NCI-H748 (cell line): ENCODE data around the gene NOX1.

Source experiments
- DNase-seq: peaks from one replicate; lab custom pipeline; 2025; ENCODE audit not compliant: unreplicated experiment; lab: John Stamatoyannopoulos, UW

The NOX1 gene

DNA sequence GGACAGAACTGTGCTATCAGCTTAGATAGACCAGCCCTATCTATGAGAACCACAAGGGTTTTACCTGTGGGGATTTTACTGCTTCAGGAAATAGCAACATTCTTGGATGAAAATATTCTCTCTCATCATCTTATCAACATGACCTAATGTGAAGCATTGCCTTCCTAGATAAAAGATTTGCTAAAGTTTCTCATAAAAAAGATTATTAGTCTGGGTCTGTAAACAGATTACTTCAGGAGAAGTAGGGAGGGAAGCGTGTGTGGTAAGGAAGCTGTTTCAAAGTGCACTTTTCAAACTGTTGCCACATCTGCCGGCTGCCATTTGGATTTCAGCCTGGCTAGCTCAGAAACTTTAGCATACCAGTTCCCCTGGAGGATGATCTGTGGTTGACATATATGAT lies at the start of gene NOX1:
NOX1 (minus strand) TSS at position 35 of the 400 bp plus-strand sequence. CDS start 220 bp downstream, outside the sequence.
- DNase-seq, result no peak

DNA sequence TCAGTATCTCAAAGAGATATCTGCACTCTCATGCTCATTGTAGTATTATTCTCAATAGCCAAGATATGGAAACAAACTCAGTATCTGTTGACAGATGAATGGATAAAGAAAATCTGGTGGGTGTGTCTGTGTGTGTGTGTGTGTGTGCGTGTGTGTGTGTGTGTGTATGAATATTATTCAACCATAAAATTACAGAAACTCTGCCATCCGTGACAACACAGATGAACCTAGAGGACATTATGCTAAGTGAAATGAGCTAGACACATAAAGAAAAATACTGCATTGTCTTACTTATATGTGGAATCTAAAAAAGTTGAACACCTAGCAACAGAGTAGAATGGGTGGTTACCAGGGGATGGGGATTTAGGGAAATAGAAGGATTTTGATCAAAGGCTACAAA lies 41.4 kb upstream of the NOX1 start:
- peak; percentile 37 for DNase-seq

DNA sequence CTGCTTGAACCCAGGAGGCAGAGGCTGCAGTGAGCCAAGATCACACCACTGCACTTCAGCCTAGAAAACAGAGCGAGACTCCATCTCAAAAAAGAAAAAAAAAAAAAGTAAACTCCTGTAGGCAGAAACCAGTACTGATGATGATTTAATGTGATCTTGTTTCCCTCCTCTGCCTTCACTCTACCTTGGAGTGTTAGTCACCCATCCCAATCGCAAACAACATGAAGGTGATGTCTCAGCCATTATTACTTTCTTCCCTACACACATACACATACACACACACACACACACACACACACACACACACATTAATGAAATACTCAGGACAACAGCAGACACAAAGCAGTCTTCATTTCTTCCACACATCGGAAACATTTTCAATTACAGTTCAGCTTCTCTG lies 39.0 kb upstream of the NOX1 start:
- DNase-seq, result no peak

DNA sequence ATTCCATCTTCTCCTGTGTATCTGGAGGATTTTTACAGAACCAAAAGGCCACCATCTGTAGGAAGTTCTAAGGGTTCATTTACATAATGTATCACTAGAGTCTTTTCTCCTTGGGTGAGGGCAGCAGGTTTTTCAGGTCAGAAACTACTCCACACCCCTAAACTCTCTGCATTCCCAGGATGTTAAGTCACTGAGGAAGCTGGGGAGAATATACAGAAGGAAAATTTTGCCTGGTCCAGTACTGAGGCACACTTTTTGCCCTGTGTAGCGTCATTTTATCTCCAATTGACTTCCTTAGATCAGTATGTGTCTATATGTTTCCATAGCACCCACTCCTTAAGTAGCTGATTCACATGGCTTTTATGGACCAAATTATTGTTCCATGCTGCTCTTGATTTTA lies 37.6 kb upstream of the NOX1 start:
- DNase-seq, result no peak

DNA sequence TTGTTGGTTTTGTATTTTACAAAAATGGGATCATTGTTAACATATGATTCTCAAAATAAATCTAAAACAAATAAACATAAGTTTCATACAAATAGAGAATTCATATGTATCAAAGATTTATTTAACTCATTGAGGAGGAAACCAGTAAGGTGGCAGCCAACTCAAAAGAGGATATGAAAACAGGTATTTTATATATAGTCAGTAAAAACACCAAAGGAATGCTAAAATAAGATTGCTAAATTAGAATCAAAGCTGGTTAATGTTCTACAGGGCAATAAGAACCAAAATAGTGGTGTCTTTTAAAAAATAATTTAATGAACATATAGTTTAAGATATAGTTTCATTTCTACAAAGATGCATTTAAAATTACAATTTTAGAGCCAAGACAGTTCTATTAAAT lies 31.5 kb upstream of the NOX1 start:
- no peak for DNase-seq

DNA sequence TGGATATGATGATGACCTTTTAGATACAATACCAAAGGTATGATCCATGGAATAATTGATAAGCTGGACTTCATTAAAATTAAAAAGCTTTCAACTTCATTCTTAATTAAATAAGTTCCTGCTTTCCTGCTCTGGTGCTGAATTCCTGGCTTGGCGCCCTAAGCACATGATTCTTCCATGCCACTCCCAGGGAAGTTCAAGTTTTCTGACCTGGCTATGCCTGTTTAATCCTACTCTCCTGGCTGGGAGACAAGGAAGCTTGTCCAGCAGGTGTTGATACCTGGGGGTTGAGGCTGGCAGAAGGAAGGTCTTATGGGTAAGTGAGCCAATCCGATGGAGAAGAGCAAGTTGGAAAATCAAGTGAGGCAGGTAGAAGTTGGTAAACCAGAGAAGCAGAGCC lies 30.3 kb upstream of the NOX1 start:
- DNase-seq, result no peak

DNA sequence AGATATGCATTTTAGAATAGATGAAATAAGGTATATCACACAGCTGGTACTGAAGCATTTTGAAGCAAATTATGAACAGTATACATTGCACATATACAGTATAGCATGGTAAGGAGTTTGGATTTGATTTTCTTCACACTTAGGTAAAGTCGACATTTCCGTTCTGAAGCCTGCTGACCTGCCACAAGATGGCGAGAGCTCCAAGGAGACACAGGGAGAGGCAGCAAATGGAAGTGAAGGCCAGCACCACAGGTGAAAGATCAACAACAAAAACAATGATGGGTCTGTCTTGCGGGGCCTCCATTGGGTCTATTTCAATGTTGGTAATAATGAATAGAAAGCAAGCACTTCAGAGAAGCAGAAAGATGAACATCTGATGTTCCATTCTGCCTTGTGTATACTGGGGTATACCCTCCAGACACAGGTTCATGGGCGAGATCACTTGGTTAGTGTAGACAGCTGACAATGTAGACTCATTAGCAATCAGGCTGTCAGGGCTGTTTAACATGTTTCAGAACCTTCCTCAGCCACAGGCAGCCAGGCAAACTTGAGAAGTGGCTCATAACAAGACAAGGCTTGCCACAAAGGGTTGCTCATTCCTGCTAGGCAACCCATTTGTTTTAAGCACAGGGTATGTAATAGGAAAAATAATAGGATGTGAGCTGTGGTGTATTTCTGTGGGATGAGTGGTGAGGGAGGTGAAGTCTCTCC lies 21.4 kb upstream of the NOX1 start:
- peak; percentile 66 for DNase-seq

DNA sequence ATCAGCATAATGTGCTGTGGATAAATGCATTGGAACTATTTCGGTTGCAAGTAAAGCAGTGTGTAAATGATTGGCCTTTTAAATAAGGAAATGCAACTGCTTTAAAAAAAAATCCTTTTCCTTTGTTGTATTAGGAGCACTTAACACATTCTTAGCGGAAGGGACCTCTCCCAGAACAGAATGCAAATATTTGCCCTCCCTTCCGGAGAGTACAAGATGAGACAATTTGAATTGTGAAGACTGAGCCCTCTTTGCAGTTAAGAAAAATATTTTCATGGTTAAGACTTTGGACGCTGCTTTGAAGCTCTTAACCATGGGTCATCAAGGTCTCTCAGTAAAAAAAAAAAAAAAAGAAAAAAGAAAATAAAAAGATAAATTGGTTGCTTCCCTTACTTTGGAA lies 9.5 kb upstream of the NOX1 start:
- DNase-seq, result peak; percentile 2

DNA sequence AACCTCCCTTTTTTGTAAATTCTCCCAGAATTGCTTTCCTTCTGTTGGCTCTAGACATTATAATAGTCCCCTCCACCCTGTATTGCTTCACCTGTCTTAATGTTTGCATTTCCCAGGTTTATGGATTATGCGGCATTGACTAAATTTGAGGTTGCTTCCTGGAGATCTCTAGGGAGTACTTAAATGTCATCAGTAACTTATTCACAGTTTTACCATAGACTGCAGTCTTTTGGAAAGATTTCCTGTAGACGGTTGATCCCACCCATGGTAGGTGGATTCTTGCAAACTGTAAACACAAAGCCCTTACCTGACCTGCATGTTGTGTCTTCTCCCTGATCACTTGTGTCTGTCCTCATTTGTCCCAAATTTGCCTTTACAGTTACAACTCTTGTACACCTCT lies 6.2 kb upstream of the NOX1 start:
- peak; percentile 61 for DNase-seq

DNA sequence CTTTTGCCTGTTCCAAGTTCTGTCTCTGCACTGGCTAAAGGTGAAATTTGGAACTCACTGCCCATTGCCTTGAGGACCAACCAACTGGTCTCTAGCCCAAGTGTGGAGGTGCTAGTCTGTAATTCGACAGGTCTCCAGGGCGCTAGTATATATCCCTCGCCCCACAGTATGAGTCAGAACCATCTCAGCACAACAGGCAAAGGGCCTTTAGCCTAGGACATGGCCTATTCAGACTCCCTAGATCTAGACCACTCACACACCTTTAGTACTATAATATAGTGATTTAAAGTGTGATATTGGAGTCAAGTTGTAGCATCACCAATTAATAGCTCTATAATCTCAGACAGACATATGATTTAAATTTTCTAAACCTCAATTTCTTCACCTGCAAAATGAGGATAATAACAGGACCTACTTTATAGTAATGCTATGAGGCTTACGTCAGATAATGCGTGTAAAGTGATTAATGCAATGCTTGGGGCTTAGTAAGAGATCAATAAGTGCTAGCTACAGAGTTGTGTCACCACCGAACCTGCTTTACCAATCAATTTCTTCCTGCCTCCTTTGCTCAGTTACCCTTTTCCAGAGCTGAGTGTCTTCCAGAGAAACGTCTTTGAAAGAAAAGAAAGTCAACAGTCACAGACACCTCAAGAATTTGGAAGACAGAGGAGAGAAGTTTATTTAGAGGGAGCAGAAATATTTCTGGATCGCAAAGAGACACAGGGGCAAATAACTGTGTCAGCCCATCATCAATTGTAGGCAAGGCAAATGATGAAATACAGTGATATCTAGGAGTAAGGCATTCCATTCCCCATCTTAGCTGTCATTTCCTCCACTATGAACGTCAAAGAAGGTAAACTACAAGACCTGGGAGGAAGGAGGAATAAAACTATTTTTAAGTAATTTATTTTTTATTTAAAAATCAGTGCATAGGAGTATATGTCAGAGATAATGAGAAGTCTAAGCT lies 2.3 kb downstream of the NOX1 start:
- DNase-seq, result no peak

DNA sequence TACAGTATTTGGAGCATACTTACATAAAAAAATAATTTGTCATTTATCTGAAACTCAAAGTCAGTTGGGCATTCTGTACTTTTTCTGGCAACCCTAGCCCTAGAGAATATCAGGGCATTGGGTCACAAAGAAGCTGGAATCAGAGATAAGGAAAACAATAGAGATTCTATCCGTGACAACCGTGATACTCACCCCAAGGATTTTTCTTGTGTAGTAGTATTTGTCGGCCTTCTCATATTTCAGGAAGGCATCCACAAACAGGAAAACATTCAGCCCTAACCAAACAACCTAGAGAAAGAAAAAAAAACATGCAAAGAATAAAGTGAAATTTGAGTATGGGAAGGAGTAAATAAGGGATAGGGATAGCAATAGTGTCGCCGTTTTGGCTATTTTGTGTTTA lies 3.6 kb downstream of the NOX1 start:
- no peak for DNase-seq

DNA sequence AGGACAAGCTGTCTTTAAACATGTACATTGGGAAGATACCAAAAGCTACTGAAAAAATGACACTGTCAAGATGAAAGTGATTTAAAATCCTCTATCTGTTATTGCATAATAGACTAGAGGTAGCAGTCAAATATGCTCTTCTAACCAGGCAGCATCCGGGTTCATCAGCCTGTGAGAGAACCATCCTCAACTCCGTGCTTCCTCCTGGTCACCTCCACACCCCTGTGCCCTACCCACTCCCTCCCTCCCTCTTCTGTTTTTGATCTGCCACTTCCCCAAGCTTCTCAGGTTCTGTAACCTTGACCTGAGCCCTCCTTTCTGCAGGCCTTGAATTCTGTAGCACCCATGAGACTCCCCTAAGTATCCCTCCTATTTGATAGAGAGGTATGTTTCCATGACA lies 5.9 kb downstream of the NOX1 start:
- DNase-seq, result no peak

DNA sequence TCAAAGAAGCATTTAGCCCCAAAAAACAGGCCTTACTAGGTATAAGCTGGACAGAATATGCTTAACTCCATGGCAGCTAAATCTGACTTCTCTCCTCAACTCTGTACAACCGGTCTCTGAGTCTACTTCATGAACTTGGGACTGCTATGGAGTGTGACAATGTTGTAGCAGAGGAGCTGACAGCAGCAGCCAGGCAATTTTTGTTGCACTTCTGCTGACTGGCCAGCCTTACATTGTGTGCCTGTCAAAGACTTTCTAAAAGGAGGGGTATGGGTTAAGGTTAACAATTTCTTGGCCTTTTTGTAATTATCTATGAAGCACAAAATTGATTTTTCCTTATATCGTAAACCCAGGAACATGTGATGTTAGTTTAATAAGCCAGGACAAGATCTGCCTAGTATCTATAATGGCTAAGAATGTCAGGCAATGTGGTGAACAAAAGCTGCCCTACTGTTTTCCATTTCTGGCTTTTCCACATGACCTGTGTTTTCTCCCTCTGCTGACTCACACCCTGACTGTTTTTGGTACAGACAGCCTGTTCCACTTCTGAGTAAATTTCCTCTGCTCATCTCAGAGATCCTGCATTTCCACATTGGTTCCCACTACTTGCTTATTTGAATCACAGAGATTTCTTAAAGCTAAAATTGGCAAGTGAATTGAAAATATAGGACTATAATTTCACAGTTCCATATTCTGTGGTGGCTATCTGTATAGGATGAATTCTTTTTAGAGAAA lies 9.3 kb downstream of the NOX1 start:
- no peak for DNase-seq

DNA sequence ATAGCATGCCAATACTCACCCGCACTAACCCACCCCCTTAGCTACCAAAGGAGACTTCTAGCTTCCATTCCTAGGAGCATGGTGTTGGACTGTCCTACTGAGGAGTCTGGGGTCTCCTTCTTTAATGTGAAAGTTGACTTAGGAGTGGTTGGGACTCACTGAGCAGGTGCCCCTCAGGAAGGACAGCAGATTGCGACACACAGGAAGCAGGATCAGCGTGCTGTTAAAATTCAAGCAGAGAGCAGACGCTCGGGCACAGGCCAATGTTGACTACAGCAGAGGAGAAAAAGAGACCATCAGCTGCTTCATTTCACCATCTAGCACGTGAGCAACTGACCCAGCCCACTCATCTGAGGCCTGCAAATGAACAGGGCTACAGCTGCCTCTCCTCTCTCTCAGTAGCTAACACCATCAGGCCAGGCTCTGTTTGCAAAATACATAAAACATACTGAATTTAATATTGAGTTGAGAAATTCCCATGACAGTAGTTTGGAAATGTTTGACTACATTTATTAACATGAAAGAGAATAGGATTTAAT lies 10.8 kb downstream of the NOX1 start:
- no peak for DNase-seq

DNA sequence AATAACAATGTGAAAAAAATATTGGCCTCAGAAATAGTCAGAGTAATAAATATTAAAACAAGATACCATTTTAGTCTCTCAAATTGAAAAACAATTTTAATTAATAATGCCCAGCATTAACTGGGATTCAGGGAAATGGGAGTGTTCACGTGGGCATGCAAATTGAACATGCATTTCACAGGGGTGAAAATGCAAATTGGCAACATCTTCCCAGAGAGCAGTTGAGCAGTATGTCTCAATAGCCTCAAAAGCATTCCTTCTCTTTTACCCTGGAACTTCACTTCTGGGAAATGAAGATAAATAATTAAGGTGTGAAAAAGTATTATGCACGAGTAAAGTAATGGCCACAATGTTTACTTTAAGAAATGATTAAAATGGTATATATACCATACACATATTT lies 21.3 kb downstream of the NOX1 start:
- DNase-seq, result no peak

DNA sequence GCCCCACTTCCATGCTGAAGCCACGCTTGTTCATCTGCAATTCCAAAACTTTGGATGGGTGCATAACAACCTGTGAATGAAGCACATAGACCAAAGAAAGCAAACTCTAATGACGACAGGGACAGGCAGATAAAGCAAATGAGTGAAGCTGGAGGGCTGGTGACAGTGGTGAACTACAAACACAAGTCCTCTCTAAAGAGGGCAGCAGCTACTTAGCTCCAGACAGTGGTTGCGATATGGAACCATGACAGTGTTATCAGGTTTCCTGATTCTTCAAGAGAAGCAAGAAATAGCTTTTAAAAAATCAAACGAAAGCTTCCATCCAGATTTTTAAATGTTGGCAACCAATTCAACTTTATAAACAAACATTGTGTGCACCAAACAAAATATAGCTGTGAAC lies 23.8 kb downstream of the NOX1 start:
- no peak for DNase-seq

DNA sequence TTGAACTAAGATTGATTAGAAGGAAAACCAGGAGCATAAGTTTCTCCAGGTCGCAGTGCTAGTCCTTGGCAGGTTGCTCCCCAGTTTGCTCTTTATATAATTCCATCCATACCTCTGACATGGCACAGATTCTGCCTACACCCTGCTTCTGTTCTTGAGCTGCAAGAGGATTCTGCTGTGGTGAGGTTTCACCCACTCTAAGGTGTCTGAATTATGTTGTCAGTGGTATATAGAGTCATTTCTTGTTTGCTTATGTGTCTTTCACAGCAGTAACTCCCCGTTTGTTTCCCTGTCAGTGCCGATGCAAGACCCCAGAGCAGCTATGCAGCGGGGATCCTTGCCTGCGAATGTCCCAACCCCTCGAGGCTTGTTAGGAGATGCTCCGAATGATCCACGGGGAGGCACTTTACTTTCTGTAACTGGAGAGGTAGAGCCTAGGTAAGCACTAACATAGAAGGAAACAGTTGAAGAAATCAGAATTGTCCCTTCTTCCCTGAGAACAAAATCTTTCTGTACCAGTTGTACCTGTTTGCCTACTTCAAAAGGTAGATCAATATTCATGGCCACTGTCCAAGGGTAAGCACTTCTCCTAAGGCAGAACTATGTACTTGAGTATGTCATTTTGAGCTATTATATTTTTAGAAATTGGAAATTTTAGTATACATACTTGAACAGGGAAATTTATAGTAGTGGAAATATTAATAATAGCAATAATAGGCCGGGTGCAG lies 42.8 kb downstream of the NOX1 start:
- no peak for DNase-seq

DNA sequence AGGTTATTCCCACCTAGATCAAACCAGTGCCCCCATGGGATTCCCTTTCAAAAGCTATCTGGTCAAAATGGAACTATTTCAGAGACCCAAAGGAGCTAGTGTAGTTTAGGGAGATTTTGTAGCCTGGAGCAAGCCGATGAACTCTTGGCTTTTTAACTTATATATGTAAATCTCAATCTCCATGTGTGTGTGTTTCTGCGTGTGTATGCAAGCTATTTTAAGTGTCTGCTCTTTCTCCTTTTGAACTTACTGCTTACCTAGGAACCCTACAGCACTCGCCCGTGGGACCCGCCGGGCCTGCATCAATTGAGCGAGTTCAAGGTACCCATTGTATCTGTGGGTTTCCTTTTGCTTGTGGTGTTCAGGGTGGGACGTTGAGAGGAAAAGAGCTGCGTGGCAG lies 43.6 kb downstream of the NOX1 start:
- DNase-seq, result no peak

DNA sequence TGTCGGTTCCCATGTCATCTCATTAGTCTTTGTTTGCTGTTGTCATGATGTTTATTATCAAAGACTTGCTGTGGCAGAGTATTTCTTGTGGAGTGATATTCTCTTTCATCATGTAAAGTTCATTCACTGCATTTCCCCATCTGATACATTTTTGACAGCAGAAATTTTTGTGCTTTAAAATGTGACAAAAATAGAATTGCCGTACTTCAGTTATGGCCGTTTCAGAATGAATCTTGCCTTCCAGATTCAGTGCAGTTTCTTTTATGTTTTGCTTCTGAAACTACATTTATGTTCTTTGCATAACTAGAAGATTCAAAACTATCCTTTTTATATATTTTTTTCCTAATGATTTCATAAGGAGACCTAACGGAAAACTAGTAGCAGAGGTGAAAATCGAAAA lies 44.0 kb downstream of the NOX1 start:
- no peak for DNase-seq

DNA sequence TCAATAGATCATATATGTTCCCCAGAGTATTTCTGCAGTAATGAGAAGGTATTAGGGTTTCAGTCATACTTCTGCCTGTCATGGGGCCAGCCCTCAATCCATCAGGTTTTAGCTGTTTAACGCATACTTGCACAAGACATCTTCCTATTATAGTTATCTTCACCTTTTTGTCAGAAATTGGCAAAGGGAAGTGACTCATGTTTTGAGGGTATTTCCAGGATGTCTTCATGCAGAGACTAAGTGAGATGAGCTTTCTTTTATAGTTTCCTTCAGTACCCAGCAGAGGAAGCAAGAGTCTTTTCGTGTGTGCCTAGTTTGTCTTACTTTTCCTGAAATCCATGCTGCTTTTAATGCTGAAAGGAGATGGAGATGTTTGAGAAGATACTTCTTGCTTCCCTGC lies 44.4 kb downstream of the NOX1 start:
- no peak for DNase-seq
